ENCODE results near the gene CNPY1. TPM values are rescaled to one million over a fixed set of nuclear protein-coding genes. Genes with fewer than 3 reads are reported as not detected.

CNPY1 gene
- total RNA-seq, 1 donor, result not detected

DNA sequence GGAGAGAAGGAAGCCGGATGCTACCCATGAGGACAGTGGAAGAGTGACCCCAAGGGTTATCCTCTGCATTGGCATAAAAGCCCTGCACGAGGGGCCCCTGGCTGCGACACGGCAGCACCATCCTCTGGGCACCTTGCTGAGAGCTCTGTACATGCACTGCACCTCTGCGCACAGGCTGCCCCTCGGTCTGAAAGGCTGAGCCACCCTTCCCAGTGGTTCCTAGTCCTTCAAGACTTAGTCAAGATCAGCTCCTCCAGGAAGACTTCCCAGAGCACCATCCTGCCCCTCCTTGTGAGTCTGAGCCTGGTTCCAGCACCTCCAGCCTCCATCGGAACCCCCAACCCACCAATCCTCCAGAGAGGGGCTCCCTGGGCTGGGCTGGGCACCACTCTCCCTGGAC is 37.9 kb upstream of the CNPY1 start:
- no peak overlapping the region for H3K4me3 ChIP-seq (ENCODE audit: low read length)

DNA sequence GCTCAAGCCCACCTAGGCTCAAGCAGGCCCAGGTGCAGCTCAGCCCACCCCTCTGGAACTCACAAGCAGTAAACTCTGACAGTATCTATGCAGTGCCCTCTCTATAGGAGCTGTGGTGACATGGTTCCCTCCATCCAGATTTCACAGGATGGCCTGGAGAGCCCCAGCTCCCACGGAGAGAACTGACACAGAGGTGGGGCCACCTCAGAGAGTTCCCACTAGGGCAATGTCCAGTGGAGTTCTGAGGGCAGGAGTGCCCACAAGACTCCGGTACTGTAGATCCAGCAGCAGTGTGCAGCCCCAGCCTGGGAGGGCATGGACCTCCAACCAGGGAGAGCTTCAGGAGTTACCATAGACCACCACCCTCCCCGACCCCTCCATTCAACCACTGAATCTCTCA is 37.3 kb upstream of the CNPY1 start:
- Histone ChIP-seq H3K4me3 (ENCODE audit: low read length) (no peak overlapping the region), H3K4me1 (ENCODE audit: insufficient read depth, low read length) (peaks cover 17% of the 10 kb centered on the region), H3K9me3 (ENCODE audit: low read depth, low read length) (no peaks in the 10 kb centered on the region), H3K27me3 (ENCODE audit: insufficient read depth, low read length) (no peaks in the 10 kb centered on the region)

More for the DNA sequence above, 37.9 kb upstream of the CNPY1 start:
- Histone ChIP-seq H3K27me3 (ENCODE audit: insufficient read depth, low read length) (no peaks in the 10 kb centered on the region), H3K9me3 (ENCODE audit: low read depth, low read length) (no peaks in the 10 kb centered on the region), H3K4me1 (ENCODE audit: insufficient read depth, low read length) (peaks cover 18% of the 10 kb centered on the region)

DNA sequence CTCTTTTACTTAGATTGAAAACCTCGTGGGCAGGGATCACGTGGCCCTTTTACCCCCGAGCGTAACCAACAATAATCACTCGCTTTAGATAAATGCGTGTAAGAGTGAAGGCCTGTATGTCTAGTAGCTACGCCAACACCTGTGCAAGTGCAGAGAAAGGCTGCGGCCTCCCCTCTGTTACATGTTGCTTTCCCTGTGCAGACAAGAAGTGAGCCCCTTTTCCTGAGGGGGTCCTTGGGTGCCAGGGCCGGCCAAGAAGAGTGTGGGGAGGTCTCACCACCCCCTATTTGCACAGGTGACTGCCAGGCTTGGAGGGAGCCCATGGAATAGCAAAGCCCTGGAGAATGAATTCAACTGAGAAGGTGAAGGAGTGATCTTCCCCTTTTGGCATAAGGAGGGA is 35.6 kb upstream of the CNPY1 start:
- Histone ChIP-seq H3K27me3 (ENCODE audit: insufficient read depth, low read length) (no peaks in the 10 kb centered on the region), H3K9me3 (ENCODE audit: low read depth, low read length) (no peaks in the 10 kb centered on the region), H3K4me3 (ENCODE audit: low read length) (no peak overlapping the region), H3K4me1 (ENCODE audit: insufficient read depth, low read length) (peaks cover 17% of the 10 kb centered on the region)

DNA sequence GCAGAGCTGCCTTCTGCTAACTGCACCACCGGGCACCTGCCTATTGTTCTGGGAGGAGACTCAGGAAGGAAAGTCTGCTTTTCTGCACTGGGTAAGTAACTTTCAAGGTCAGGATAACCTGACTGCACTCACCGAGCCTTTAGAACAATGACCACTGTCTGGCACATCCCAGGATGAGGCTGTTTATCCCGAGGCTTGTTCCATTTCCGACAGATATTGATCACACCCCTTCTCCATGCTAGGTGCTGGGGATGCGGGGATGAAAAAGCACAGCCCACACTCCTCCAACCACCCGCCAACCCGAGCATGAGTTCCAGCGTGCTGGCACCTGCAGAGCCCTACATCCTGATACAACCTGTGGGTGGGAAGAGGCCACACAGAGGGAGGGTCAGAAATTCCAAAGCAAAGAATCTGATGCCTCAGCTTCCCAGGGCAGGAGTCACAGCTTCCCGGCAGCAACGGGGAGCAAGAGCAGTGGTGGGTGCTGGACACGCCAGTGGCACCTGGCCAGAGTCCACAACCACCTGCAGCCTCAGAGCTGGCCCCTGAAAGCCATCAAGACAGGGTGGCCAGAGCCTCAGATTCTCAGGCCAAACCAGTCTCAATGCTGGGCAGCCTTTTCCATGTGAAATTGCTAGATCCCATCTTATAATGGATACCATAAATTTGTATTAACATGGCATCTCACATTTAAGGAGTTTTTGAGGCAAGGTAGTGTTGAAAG is 34.9 kb upstream of the CNPY1 start:
- H3K4me3 ChIP-seq (ENCODE audit: low read length), result no peak overlapping the region
- H3K9me3 ChIP-seq (ENCODE audit: low read depth, low read length), result no peaks in the 10 kb centered on the region
- H3K27me3 ChIP-seq (ENCODE audit: insufficient read depth, low read length), result no peaks in the 10 kb centered on the region
- peaks cover 17% of the 10 kb centered on the region for H3K4me1 ChIP-seq (ENCODE audit: insufficient read depth, low read length)

DNA sequence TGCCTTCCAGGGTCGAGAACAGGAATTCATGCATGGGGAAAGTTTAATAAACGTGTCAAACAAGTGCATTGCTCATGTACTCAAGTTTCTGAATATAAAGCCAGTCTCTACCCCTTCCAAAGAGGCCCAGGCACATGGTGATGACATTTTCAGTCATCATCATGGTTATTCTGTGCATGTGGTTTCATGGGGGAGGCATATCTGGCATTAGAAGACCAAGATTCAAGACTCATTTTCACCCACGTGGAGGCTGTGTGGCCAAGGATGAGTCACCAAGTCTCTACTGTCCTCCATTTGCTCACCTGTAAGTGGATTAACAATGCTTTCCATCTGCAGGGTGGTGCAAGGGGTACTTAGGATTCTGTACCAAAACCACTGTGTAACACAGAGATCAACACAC is 34.0 kb upstream of the CNPY1 start:
- Histone ChIP-seq H3K4me3 (ENCODE audit: low read length) (no peak overlapping the region), H3K9me3 (ENCODE audit: low read depth, low read length) (no peaks in the 10 kb centered on the region), H3K27me3 (ENCODE audit: insufficient read depth, low read length) (no peaks in the 10 kb centered on the region)

DNA sequence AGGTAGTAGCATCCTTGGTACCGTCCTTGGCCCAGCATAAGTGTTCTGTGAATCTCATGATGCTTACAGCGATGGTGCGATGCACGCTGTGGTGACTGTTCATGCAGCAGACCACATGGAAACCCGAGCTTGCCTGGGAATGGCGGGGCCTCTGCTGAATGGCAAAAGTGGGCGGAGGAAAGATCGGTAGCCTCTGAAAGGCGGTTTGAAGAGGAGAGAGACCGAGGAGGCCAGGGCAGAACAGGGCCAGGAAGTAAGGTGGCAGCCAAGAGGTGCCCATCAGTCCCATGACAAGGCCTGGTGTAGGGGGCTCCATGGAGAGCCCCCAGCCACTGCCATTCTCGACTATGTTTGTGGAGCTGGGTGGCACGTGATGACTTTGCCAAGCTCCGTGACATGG is 33.2 kb upstream of the CNPY1 start:
- Histone ChIP-seq H3K4me3 (ENCODE audit: low read length) (no peak overlapping the region), H3K27me3 (ENCODE audit: insufficient read depth, low read length) (no peaks in the 10 kb centered on the region), H3K9me3 (ENCODE audit: low read depth, low read length) (no peaks in the 10 kb centered on the region), H3K4me1 (ENCODE audit: insufficient read depth, low read length) (peaks cover 3% of the 10 kb centered on the region)

More for the DNA sequence above, 34.0 kb upstream of the CNPY1 start:
- peaks cover 11% of the 10 kb centered on the region for H3K4me1 ChIP-seq (ENCODE audit: insufficient read depth, low read length)

DNA sequence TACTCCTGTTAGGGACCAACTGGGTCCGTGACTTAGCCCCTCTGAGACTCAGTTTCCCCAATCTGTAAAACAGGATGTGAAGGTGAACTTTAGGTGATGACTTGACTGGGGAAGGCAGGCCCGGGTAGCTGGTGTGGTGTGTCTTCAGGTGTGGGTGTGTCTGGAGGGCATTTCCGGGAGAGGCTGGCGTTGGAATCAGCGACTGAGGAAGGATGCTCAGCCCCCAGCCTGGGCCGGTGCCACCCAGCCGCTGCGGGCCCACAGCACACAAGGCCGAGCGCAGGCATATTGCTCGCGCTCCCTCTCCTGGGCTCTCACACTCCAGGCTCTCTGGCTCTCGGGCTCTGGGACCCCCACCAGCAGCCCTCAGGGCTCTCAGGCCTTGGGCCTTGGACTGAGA is 31.7 kb upstream of the CNPY1 start:
- Histone ChIP-seq H3K4me3 (ENCODE audit: low read length) (no peak overlapping the region), H3K27me3 (ENCODE audit: insufficient read depth, low read length) (no peaks in the 10 kb centered on the region), H3K4me1 (ENCODE audit: insufficient read depth, low read length) (no peaks in the 10 kb centered on the region), H3K9me3 (ENCODE audit: low read depth, low read length) (no peaks in the 10 kb centered on the region)

DNA sequence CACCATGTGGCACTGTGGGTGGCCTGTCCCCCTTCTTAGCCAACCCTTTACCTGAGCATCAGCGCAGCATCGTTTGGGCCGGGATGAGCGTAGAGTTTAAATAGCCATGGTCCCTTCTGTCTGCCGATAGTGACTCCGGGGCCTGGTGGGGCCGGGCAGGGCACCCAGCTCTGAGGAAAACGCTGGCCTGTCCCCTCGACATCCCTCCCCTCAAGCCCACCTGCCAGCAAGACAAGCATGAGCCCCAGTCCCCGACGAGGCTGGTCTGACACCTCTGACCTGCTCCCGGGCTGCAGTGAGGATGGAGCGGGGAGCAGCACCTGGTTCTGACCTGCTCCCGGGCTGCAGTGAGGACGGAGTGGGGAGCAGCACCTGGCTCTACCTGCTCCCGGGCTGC is 31.1 kb upstream of the CNPY1 start:
- Histone ChIP-seq H3K9me3 (ENCODE audit: low read depth, low read length) (no peaks in the 10 kb centered on the region), H3K27me3 (ENCODE audit: insufficient read depth, low read length) (no peaks in the 10 kb centered on the region), H3K4me3 (ENCODE audit: low read length) (no peak overlapping the region), H3K4me1 (ENCODE audit: insufficient read depth, low read length) (no peaks in the 10 kb centered on the region)

DNA sequence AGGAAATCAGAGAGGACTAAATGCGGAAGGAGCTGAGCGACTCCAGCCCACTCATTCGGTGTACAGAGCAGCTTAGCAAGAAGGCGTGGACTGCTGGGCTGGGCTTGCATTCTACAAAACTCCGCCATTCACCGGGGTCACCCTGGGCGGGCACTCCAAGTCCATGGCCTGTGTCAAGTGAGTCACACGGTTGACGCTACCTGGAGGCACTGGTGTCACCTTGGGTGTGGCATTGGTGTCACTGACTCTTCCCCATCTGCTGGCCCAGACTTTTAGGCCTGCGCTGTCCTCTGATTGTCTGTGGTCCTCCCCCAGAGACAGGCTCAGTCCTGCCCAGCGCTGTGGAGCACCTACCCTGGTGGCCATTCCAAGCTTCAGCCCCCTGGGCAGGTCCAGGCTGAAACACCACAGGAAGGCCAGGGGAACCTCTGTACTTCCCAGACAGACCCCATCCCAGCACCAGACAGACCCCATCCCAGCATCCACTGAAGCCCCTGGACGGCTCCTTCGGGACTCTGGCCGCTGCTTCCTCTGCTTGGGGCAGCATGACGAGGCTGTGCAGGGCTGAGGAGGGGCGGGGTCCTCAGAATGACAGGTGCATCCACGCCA is 30.6 kb upstream of the CNPY1 start:
- Histone ChIP-seq H3K9me3 (ENCODE audit: low read depth, low read length) (no peaks in the 10 kb centered on the region), H3K27me3 (ENCODE audit: insufficient read depth, low read length) (no peaks in the 10 kb centered on the region), H3K4me1 (ENCODE audit: insufficient read depth, low read length) (no peaks in the 10 kb centered on the region), H3K4me3 (ENCODE audit: low read length) (no peak overlapping the region)

DNA sequence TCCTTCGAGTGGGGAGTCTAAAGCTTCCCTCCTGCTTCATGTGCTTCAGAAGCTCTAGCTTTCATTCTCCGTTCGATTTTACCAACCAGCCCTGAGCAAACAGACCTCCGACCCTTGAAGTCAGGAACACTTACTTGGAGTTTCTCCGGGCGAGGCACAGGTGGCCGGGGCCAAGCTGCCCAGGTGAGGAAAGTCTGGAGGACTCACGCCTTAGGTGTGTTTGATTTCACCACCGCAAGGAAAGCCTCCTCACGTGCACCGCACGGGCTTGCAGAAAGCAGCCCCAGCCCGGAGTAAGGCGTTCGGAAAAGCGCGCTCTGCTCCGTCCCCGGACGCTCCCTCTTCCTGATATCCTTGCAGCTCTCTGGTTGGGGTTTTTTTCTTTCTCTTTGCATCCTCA is 30.1 kb upstream of the CNPY1 start:
- Histone ChIP-seq H3K4me1 (ENCODE audit: insufficient read depth, low read length) (no peaks in the 10 kb centered on the region), H3K9me3 (ENCODE audit: low read depth, low read length) (no peaks in the 10 kb centered on the region), H3K4me3 (ENCODE audit: low read length) (no peak overlapping the region), H3K27me3 (ENCODE audit: insufficient read depth, low read length) (no peaks in the 10 kb centered on the region)

DNA sequence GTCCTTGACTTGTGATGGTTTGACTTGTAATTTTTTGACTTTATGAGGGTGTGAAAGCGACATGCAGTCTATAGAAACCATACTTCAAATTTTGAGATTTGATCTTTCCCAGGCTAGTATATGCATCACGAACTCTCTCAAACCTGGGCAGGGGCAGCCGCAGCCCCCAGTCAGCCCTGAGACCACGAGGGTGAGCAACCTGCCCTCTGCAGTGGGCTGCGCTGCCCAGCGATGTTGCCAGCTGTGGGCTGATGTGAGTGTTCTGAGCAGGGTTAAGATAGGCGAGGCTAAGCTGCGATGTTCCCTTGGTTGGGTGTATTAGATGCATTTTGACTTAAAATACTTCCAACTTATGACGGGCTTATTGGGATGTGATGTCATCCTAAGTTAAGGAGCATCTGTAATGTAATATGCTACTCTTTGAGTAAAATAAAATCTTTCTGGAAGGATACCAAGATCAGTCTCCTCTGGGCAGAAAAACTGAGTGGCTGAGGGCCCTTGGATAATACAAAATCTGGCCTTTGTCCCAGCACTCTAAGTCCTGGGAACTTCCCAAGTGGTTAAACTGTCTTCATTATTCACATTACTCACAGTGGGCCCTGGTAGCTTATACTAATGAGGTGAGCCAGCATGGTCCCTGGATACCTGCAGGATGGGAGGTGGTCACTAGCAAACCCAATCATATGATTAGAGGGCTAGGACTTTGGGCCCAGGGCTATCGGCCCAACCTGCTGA is 28.4 kb upstream of the CNPY1 start:
- Histone ChIP-seq H3K27me3 (ENCODE audit: insufficient read depth, low read length) (no peaks in the 10 kb centered on the region), H3K4me3 (ENCODE audit: low read length) (no peak overlapping the region), H3K4me1 (ENCODE audit: insufficient read depth, low read length) (no peaks in the 10 kb centered on the region), H3K9me3 (ENCODE audit: low read depth, low read length) (no peaks in the 10 kb centered on the region)

DNA sequence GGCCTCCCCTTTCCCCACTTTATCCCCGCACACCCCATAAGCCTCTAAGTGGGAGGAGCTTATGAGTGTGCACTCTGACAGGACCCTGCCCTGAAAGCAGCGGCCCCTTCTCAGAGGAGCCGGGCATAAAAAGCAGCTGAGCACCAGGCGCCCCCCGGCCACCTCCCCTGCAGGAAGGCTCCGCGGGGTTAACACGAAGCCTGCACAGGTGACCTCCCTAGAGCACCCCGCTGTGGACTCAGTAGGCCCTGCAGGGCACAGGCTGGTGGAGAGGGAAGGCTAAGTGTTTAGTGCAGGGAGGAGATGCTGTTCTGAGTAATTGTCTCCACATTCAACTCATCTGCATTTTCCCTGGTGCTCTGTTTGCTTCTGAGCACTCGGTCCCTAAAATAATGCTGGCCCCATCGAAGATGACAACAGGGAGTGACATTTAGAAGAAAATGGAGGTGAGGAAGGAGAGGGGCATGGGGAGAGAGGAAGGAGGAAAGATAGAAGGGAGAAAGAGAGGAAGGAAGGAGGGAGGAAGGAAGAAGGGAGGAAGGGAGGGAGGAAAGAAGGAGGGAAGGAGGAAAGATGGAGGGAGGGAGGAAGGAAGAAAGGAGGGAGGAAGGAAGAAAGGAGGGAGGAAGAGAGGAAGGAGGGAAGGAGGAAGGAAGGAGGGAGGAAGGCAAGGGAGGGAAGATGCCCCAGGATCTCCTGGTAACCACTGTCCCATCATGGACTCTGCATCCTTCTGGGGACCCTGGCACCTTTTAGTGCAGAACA is 25.4 kb upstream of the CNPY1 start:
- Histone ChIP-seq H3K27me3 (ENCODE audit: insufficient read depth, low read length) (no peaks in the 10 kb centered on the region), H3K9me3 (ENCODE audit: low read depth, low read length) (no peaks in the 10 kb centered on the region), H3K4me3 (ENCODE audit: low read length) (no peak overlapping the region), H3K4me1 (ENCODE audit: insufficient read depth, low read length) (no peaks in the 10 kb centered on the region)

DNA sequence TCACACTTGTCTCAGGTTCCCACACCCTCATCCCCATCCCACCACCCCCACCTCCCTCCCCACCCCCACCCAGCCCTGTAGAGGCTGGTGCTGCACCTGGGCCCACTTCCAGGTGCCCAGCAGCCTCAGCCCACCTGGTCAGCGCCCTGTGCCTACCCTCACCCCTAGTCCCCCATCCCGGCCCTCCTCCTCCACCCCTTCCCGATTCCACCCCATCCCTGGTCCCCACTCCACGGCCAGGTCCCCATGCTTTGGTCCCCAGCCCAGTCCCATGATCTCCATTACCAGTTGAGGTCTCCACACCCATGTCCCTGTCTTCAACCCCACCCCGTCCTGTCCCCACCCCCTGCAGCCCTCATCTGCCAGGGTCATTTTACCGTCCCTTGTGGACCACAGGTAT is 24.6 kb upstream of the CNPY1 start:
- Histone ChIP-seq H3K9me3 (ENCODE audit: low read depth, low read length) (no peaks in the 10 kb centered on the region), H3K27me3 (ENCODE audit: insufficient read depth, low read length) (no peaks in the 10 kb centered on the region), H3K4me3 (ENCODE audit: low read length) (no peak overlapping the region)

DNA sequence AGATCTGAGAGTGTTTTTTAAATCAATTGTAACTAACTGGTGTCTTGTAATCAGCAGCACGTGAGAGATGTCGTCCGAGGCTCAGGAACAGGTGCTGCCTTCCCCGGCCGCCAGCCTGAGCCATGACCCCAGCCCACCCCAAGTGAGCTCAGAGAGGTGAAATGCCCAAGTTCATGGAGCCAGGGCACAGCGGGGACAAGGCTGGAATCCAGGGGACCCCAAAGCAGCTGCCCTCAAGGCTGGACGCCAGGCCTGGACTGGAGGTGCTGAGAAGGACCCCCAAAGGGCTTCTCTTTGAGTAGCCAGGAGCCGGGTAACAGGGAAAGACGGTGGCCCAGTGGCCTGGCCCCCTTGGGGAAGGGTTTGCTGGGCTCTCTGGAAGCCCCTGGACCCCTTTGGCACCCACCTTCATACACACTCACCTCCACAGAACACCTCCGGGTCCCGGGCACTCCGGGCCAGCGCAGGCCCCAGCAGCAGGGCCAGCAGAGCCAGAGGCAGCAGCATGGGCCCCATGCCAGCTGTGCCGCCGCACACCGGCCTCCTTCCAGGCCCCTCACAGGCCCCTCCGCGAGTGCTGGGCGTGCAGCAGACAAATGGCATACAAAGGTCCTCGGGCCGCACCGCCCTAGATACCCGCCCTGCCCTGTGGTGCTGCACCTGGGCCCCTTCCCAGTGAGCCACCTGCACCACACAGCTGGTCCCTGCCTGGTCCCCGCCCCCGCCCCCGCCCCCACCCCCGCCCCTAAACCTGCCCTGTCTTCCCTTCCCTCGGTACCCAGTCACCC is 24.0 kb upstream of the CNPY1 start:
- Histone ChIP-seq H3K4me3 (ENCODE audit: low read length) (no peak overlapping the region), H3K9me3 (ENCODE audit: low read depth, low read length) (no peaks in the 10 kb centered on the region), H3K27me3 (ENCODE audit: insufficient read depth, low read length) (no peaks in the 10 kb centered on the region), H3K4me1 (ENCODE audit: insufficient read depth, low read length) (no peaks in the 10 kb centered on the region)

More for the DNA sequence above, 24.6 kb upstream of the CNPY1 start:
- H3K4me1 ChIP-seq (ENCODE audit: insufficient read depth, low read length), result no peaks in the 10 kb centered on the region

Measured in mononuclear cell (primary cell).